ENCODE data around the gene FAM98C. TPM values are rescaled to one million over a fixed set of nuclear protein-coding genes. Genes with fewer than 3 reads are reported as not detected.
A peak's percentile ranks its signal among the peaks of the same experiment; 100 is the strongest.

Gene FAM98C
- total RNA-seq, 1 donor from 2014 or later = 25.2 TPM

DNA sequence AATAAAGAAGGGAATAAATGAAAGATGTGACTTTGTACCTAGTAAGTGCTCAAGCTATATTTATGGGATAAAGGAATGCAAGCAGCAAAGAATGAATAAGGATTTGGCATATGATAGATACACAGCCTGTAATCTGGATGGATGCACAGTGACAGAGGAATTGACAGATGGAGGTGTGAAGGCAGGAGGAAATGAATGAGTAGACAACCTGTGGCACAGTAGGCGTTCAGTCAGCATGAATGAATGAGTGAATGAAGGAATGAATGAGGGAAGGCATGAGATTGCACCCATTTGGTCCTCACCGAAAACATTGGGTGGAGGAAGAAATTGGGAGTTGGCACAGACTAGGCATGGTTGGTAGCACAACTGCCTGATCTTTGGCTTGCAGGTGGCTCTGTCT is 33.3 kb upstream of the FAM98C start:
- Mint-ChIP-seq H3K27ac (no peak overlapping the region), H3K9me3 (no peaks in the 10 kb centered on the region), H3K4me3 (no peak overlapping the region), H3K4me1 (ENCODE audit: unreplicated experiment) (peaks cover 4% of the 10 kb centered on the region), H3K27me3 (peaks cover 18% of the 10 kb centered on the region), H3K36me3 (no peaks in the 10 kb centered on the region)
- no peak for DNase-seq (ENCODE audit: extremely low spot score, unreplicated experiment)
- TF ChIP-seq, protein P1, sequence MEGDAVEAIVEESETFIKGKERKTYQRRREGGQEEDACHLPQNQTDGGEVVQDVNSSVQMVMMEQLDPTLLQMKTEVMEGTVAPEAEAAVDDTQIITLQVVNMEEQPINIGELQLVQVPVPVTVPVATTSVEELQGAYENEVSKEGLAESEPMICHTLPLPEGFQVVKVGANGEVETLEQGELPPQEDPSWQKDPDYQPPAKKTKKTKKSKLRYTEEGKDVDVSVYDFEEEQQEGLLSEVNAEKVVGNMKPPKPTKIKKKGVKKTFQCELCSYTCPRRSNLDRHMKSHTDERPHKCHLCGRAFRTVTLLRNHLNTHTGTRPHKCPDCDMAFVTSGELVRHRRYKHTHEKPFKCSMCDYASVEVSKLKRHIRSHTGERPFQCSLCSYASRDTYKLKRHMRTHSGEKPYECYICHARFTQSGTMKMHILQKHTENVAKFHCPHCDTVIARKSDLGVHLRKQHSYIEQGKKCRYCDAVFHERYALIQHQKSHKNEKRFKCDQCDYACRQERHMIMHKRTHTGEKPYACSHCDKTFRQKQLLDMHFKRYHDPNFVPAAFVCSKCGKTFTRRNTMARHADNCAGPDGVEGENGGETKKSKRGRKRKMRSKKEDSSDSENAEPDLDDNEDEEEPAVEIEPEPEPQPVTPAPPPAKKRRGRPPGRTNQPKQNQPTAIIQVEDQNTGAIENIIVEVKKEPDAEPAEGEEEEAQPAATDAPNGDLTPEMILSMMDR (conservative IDR thresholded peaks at IDR 0.05) = no peak

DNA sequence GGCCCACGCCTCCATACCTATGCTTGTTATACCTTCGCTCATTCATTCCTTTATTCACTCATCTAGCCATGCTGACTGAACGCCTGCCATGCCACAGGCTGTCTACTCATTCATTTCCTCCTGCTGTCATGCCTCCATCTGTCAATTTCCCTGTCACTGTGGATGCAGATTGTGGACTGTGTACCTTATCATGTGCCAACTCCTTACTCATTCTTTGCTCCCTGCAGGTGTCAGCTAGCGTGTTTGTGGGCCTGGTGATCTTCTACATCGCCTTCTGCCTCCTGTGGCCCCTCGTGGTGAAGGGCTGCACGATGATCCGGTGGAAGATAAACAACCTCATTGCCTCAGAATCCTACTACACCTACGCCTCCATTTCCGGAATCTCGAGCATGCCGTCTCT is 32.6 kb upstream of the FAM98C start:
- Mint-ChIP-seq H3K27me3 (peaks cover 18% of the 10 kb centered on the region), H3K4me3 (no peak overlapping the region)

DNA sequence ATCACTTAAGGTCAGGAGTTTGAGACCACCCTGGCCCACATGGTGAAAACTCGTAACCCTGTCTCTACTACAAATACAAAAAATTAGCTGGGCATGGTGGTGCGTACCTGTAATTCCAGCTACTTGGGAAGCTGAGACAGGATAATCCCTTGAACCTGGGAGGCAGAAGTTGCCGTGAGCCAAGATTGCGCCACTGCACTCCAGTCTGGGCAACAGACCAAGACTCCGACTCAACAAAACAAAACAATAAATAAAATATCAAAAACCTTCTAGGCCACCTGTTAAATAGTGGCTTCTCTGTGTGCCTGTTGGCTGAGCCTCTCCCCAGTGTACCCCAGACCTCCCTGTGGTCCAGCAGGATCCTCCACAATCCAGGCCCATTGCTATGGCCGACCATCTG is 31.8 kb upstream of the FAM98C start:
- no peak overlapping the region for H3K4me3 Mint-ChIP-seq
- no peak overlapping the region for H3K27ac Mint-ChIP-seq
- H3K36me3 Mint-ChIP-seq = no peaks in the 10 kb centered on the region
- TF ChIP-seq, protein P1 (conservative IDR thresholded peaks at IDR 0.05) = no peak
- peaks cover 18% of the 10 kb centered on the region for H3K4me1 Mint-ChIP-seq (ENCODE audit: unreplicated experiment)
- H3K9me3 Mint-ChIP-seq = no peaks in the 10 kb centered on the region
- DNase-seq (ENCODE audit: extremely low spot score, unreplicated experiment) = no peak
- peaks cover 18% of the 10 kb centered on the region for H3K27me3 Mint-ChIP-seq

More for the DNA sequence above, 32.6 kb upstream of the FAM98C start:
- no peak overlapping the region for H3K27ac Mint-ChIP-seq
- H3K36me3 Mint-ChIP-seq = no peaks in the 10 kb centered on the region
- H3K9me3 Mint-ChIP-seq = no peaks in the 10 kb centered on the region
- TF ChIP-seq, protein P1 (conservative IDR thresholded peaks at IDR 0.05) = no peak
- H3K4me1 Mint-ChIP-seq (ENCODE audit: unreplicated experiment) = peaks cover 12% of the 10 kb centered on the region
- no peak for DNase-seq (ENCODE audit: extremely low spot score, unreplicated experiment)

DNA sequence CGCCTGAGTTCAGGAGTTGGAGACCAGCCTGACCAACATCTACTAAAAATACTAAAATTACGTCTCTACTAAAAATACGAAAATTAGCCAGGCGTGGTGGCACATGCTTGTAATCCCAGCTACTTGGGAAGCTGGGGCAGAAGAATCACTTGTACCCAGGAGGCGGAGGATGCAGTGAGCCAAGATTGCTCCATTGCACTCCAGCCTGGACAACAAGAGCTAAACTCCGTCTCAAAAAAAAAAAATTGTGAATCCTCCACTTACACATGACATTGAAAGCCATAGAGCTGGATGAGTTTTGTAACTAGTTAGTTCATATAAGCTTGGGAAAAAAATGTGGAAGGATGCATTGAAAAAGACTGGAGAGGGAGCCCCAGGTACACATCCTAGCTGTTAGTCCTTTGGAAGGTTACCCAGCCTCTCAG is 29.0 kb upstream of the FAM98C start:
- Mint-ChIP-seq H3K9me3 (no peaks in the 10 kb centered on the region), H3K4me1 (ENCODE audit: unreplicated experiment) (peaks cover 19% of the 10 kb centered on the region), H3K27me3 (peaks cover 18% of the 10 kb centered on the region), H3K27ac (peak overlapping the region; percentile 98), H3K36me3 (peaks cover 3% of the 10 kb centered on the region), H3K4me3 (peak overlapping the region; percentile 99)
- no peak for DNase-seq (ENCODE audit: extremely low spot score, unreplicated experiment)
- TF ChIP-seq, protein P1 (conservative IDR thresholded peaks at IDR 0.05) = peak; percentile 1

- Mint-ChIP-seq H3K9me3 (no peaks in the 10 kb centered on the region), H3K27me3 (peaks cover 17% of the 10 kb centered on the region), H3K36me3 (peaks cover 5% of the 10 kb centered on the region), H3K27ac (peak within 1 kb of the TSS; percentile 98), H3K4me1 (ENCODE audit: unreplicated experiment) (peaks cover 19% of the 10 kb centered on the region), H3K4me3 (peak within 1 kb of the TSS; percentile 99)
- TF ChIP-seq, protein P1 (conservative IDR thresholded peaks at IDR 0.05) = peak; percentile 16
- peak; percentile 97 for DNase-seq (ENCODE audit: extremely low spot score, unreplicated experiment)
These were observed 28.4 kb upstream of the FAM98C start, which contains the start of gene PSMD8 for GRCh38 chr19:38374332-38375097. Gene PSMD8 (plus strand): TSS chr19:38374571. CDS start chr19:38374602, 31 bp downstream.
